ENCODE measurements around the gene LRRC23. TPM values are rescaled to one million over a fixed set of nuclear protein-coding genes. Genes with fewer than 3 reads are reported as not detected.

Gene LRRC23
- total RNA-seq, 1 donor from 2014 or later, result 10.1 TPM

DNA sequence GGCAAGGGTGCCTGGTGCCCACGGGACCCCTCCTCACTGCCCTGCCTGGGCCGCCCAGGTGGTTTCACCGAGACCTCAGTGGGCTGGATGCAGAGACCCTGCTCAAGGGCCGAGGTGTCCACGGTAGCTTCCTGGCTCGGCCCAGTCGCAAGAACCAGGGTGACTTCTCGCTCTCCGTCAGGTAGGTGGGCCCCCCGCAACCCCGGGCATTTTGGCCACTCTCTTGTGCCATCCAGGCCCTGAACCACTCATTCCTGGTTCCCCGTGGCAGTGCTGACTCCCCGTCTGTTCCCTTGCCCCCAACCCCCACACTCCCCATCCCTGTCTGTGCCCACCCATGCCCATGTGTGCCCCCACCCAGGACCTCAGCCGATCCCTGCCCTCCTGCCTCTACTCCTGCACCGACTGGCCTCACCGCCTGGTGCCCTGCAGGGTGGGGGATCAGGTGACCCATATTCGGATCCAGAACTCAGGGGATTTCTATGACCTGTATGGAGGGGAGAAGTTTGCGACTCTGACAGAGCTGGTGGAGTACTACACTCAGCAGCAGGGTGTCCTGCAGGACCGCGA lies 47.0 kb downstream of the LRRC23 start:
- no peak for TF ChIP-seq CTCF (conservative IDR thresholded peaks at IDR 0.05)
- no peak overlapping the region for H3K27ac Mint-ChIP-seq

DNA sequence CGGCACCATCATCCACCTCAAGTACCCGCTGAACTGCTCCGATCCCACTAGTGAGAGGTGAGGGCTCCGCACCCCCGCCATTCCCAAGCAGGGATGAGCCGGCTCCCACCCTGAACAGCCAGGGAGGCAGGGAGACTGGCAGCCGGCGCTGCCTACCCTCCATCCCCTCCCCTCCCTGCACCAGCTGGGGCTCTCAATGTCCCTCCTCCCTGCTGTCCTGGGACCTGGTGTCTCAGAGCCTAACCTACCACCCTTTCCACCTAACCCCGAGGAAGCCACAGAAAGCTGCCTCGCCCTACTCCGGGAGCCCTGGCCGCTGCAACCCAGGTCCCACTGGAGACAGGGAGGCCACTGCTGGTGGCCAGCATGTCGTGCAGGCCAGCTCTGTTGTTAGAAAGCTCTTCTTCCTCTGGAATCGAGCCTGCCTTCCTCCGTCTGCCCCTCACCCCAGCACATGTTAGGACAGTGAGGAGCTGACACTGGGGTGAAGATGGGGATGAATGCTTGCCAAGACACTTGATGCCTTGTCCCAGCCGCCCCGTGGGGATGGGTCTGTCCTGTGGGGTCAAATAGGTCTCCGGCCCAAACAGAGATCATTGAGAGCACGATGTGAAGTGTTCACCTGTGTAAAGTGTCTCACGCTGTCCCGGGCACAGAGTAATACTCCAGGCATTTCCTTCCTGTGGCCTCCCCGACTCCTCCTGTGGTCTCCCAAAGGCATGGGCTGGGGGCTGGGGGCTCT lies 47.7 kb downstream of the LRRC23 start:
- TF ChIP-seq CTCF (conservative IDR thresholded peaks at IDR 0.05), result no peak
- no peaks in the 10 kb centered on the region for H3K27me3 Mint-ChIP-seq
- H3K36me3 Mint-ChIP-seq, result peaks cover 4% of the 10 kb centered on the region
- no peak overlapping the region for H3K27ac Mint-ChIP-seq
- no peak for DNase-seq (ENCODE audit: extremely low spot score, unreplicated experiment)
- peaks cover 5% of the 10 kb centered on the region for H3K4me1 Mint-ChIP-seq (ENCODE audit: unreplicated experiment)
- no peak overlapping the region for H3K4me3 Mint-ChIP-seq
- H3K9me3 Mint-ChIP-seq, result no peaks in the 10 kb centered on the region

More for the DNA sequence above, 47.0 kb downstream of the LRRC23 start:
- H3K9me3 Mint-ChIP-seq, result no peaks in the 10 kb centered on the region
- peaks cover 5% of the 10 kb centered on the region for H3K4me1 Mint-ChIP-seq (ENCODE audit: unreplicated experiment)
- no peak overlapping the region for H3K4me3 Mint-ChIP-seq
- H3K36me3 Mint-ChIP-seq, result peaks cover 4% of the 10 kb centered on the region
- DNase-seq (ENCODE audit: extremely low spot score, unreplicated experiment), result no peak
- H3K27me3 Mint-ChIP-seq, result no peaks in the 10 kb centered on the region

GRCh38 chr12:6952863-6953441 lies 48.3 kb downstream of the LRRC23 start:
- Mint-ChIP-seq H3K4me3 (no peak overlapping the region), H3K4me1 (ENCODE audit: unreplicated experiment) (peaks cover 5% of the 10 kb centered on the region), H3K9me3 (no peaks in the 10 kb centered on the region), H3K27ac (no peak overlapping the region), H3K36me3 (peaks cover 4% of the 10 kb centered on the region), H3K27me3 (no peaks in the 10 kb centered on the region)
- DNase-seq (ENCODE audit: extremely low spot score, unreplicated experiment), result no peak
- TF ChIP-seq CTCF (conservative IDR thresholded peaks at IDR 0.05), result no peak

DNA sequence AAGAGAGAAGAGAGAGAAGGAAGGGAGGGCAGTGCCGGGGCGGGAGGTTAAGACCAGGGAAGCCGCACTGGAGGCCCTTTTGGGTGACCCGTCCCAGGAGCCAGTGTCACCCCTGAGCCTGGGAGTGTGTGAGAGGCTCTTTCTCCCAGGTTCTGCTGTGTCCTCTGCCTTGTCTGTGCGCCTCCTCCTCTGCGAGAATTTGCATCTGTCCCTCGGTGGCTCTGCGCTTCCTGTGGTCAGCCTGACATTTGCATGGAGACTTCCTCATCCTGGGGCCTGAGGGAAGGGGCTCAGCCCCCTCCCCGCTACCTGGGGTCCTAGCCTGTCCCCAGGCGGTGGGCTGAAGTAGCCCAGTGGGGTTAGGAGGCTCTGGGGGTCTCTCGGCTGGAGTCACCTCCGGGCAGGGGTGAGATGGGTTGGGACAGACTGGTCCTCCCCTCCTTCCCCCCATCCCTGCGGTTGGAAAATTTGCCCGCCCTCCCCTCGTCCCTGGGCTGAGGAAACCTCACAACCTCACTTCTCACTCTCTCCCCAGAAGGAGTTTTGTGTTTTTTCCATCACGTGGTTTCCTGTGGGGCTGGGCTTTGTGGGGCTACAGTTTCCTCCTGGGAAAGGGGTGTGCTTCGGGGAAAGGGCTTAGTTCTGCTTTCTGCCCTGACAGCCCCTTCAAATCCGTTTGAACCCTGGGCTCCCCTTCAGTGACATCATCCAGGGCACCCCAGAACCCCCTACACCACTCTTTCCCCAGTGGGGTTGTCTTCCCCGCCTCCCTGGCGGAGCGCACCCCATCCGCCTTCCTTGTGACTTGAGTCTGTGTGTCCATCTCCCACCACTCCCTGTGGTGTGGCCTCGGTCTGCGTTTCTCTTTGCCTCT lies 49.1 kb downstream of the LRRC23 start:
- Mint-ChIP-seq H3K4me1 (ENCODE audit: unreplicated experiment) (peaks cover 5% of the 10 kb centered on the region), H3K36me3 (peaks cover 4% of the 10 kb centered on the region), H3K4me3 (no peak overlapping the region), H3K27ac (peak overlapping the region; percentile 59), H3K27me3 (no peaks in the 10 kb centered on the region), H3K9me3 (no peaks in the 10 kb centered on the region)
- no peak for DNase-seq (ENCODE audit: extremely low spot score, unreplicated experiment)
- no peak for TF ChIP-seq CTCF (conservative IDR thresholded peaks at IDR 0.05)

GRCh38 chr12:6954316-6955107 lies 49.9 kb downstream of the LRRC23 start:
- H3K4me3 Mint-ChIP-seq, result no peak overlapping the region
- no peaks in the 10 kb centered on the region for H3K9me3 Mint-ChIP-seq
- no peaks in the 10 kb centered on the region for H3K36me3 Mint-ChIP-seq
- H3K27me3 Mint-ChIP-seq, result no peaks in the 10 kb centered on the region
- no peak for TF ChIP-seq CTCF (conservative IDR thresholded peaks at IDR 0.05)
- DNase-seq (ENCODE audit: extremely low spot score, unreplicated experiment), result no peak
- H3K27ac Mint-ChIP-seq, result peak overlapping the region; percentile 59
- peaks cover 5% of the 10 kb centered on the region for H3K4me1 Mint-ChIP-seq (ENCODE audit: unreplicated experiment)
